Tracheal epithelial cell (primary cell): Measurements from ENCODE around the gene MDH1B. TPM values are rescaled to one million over a fixed set of nuclear protein-coding genes. Genes with fewer than 3 reads are reported as not detected.

Experiments used
- total RNA-seq: library from RNA; depleted of rRNA; stranded (reverse); fragments of >200 nt; gene quantifications from 2 replicates; pipeline ENCODE4 v1.2.1, GENCODE V29; 2014

The MDH1B gene
- total RNA-seq, result 0.48 TPM in 1 of 2 replicates, not detected in the other

GRCh38 chr2:206765242-206766056, at the start of gene MDH1B, which contains the start of gene FASTKD2:
MDH1B (minus strand) TSS chr2:206765328; CDS start chr2:206765271, 57 bp downstream.
FASTKD2 (plus strand) TSS chr2:206765606; CDS start chr2:206766694, 1,088 bp downstream.

GRCh38 chr2:206718296-206718695, 46.8 kb downstream of the MDH1B start, which contains the start of gene DYTN:
DYTN (minus strand) TSS chr2:206718396; CDS start chr2:206718279, 117 bp downstream.

Other genes with a start within 250 kb of the MDH1B start
- gene FAM237A, start 122.8 kb downstream of the MDH1B start, total RNA-seq, result not detected in 2 replicates
- gene DYTN, start 46.9 kb downstream of the MDH1B start, total RNA-seq, result not detected in 2 replicates
- gene FASTKD2, start 278 bp upstream of the MDH1B start, total RNA-seq, result 48.9 and 57.8 TPM in 2 replicates
- not detected in 2 replicates for gene CPO, start 174.2 kb upstream of the MDH1B start, total RNA-seq